A172 (cell line): ENCODE results near the gene GATB. TPM values are rescaled to one million over a fixed set of nuclear protein-coding genes. Genes with fewer than 3 reads are reported as not detected.

Experiments used
- DNase-seq: peaks from one replicate; pipeline ENCODE4 v3.0.0-alpha.2; 2015; ENCODE audit warnings: low spot score
- total RNA-seq: library from RNA; depleted of rRNA; stranded (reverse); fragments of >200 nt; shearing (Covaris generic); gene quantifications from 2 replicates; pipeline ENCODE4 v1.2.3, GENCODE V29; 2014

Gene GATB
- total RNA-seq, 1 experiment from 2014 or later, result 22.6 TPM

GRCh38 chr4:151652841-151653547 lies 107.8 kb downstream of the GATB start:
- DNase-seq, result no peak

- no peak for DNase-seq
These were observed 109.3 kb downstream of the GATB start for GRCh38 chr4:151651496-151651895.

- no peak for DNase-seq
These were observed 111.3 kb downstream of the GATB start for GRCh38 chr4:151649479-151649878.

- DNase-seq, result no peak
These were observed 114.5 kb downstream of the GATB start for GRCh38 chr4:151646322-151646721.

- no peak for DNase-seq
These were observed 116.2 kb downstream of the GATB start for GRCh38 chr4:151644622-151645021.

GRCh38 chr4:151643564-151643963 lies 117.2 kb downstream of the GATB start:
- no peak for DNase-seq

- DNase-seq, result no peak
These were observed 118.8 kb downstream of the GATB start for GRCh38 chr4:151641983-151642382.

GRCh38 chr4:151641167-151641566 lies 119.6 kb downstream of the GATB start:
- DNase-seq, result peak; percentile 21

- no peak for DNase-seq
These were observed 120.4 kb downstream of the GATB start for GRCh38 chr4:151640381-151640780.

GRCh38 chr4:151638295-151638858 lies 122.4 kb downstream of the GATB start:
- no peak for DNase-seq

GRCh38 chr4:151631349-151631748 lies 129.5 kb downstream of the GATB start:
- no peak for DNase-seq

- DNase-seq, result no peak
These were observed 131.6 kb downstream of the GATB start for GRCh38 chr4:151629097-151629783.

GRCh38 chr4:151628001-151628608 lies 132.7 kb downstream of the GATB start:
- DNase-seq, result no peak

GRCh38 chr4:151627491-151627890 lies 133.3 kb downstream of the GATB start:
- peak; percentile 13 for DNase-seq

- no peak for DNase-seq
These were observed 134.1 kb downstream of the GATB start for GRCh38 chr4:151626751-151627150.

- no peak for DNase-seq
These were observed 134.6 kb downstream of the GATB start for GRCh38 chr4:151626228-151626627.

- DNase-seq, result no peak
These were observed 135.9 kb downstream of the GATB start for GRCh38 chr4:151624626-151625565.
